ENCODE measurements around the gene EPB41L1.

DNA sequence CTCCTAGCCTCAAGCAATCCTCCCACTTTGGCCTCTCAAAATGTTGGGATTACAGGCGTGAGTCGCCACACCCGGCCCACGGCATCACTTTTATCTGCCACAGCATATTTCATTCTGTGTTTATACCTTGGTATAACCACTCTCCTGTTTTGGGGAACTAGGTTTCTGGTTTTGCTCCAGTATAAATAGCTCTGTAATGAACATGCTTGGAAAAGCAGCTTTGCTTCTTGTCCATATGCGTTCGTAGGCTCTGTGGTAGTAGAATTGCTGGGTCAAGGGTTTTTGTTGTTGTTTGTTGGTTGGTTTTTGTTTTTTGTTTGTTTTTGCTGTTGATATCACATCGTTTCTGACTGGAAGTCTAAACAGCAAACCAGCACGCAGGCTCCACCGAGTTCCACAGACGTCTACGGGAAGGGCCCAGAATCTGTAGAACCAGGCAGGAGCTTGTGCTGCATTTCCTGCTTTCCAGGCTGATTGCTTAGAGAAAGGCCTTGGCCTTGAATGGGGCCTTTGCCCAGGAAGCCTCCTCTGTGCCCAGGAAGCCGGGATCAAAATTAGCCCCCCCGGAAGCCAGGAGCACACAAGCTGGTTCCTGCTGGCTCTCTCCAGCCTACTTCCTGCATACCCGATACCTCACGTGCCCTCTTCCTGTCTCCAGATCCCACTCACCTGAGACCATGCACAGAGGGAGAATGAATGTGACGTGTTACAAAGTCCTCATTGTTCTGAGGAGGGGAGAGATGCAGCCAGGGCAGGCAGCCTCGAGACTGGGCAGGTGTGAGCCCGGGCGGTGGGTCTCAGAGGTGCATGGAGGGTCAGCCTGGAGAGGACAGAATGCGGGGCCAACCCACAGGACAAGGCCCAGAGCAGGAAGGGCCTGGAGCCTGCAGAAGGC, 116.5 kb downstream of the EPB41L1 start:
- TF ChIP-seq, protein P1, sequence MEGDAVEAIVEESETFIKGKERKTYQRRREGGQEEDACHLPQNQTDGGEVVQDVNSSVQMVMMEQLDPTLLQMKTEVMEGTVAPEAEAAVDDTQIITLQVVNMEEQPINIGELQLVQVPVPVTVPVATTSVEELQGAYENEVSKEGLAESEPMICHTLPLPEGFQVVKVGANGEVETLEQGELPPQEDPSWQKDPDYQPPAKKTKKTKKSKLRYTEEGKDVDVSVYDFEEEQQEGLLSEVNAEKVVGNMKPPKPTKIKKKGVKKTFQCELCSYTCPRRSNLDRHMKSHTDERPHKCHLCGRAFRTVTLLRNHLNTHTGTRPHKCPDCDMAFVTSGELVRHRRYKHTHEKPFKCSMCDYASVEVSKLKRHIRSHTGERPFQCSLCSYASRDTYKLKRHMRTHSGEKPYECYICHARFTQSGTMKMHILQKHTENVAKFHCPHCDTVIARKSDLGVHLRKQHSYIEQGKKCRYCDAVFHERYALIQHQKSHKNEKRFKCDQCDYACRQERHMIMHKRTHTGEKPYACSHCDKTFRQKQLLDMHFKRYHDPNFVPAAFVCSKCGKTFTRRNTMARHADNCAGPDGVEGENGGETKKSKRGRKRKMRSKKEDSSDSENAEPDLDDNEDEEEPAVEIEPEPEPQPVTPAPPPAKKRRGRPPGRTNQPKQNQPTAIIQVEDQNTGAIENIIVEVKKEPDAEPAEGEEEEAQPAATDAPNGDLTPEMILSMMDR (IDR thresholded peaks at IDR 0.05): no peak
- TF ChIP-seq POLR2A (IDR thresholded peaks at IDR 0.05): no peak

All from lower leg skin (tissue), 3 donors.